ENCODE measurements around the gene LINS1. TPM values are rescaled to one million over a fixed set of nuclear protein-coding genes. Genes with fewer than 3 reads are reported as not detected.

LINS1 gene
- total RNA-seq, 6 experiments from 2014 or later = 7.2 to 11.9 (median 7.4) TPM

- Mint-ChIP-seq H3K36me3 (ENCODE audit: low read depth) (no peaks in the 10 kb centered on the region), H3K4me3 (no peak overlapping the region), H3K9me3 (peaks cover 5% of the 10 kb centered on the region; the same call in 1 of the 2 replicates), H3K27me3 (ENCODE audit: insufficient read depth) (no peaks in the 10 kb centered on the region; the same call in 1 of the 2 replicates), H3K4me1 (ENCODE audit: low read depth) (no peaks in the 10 kb centered on the region), H3K27ac (no peak overlapping the region)
- TF ChIP-seq, protein P1, sequence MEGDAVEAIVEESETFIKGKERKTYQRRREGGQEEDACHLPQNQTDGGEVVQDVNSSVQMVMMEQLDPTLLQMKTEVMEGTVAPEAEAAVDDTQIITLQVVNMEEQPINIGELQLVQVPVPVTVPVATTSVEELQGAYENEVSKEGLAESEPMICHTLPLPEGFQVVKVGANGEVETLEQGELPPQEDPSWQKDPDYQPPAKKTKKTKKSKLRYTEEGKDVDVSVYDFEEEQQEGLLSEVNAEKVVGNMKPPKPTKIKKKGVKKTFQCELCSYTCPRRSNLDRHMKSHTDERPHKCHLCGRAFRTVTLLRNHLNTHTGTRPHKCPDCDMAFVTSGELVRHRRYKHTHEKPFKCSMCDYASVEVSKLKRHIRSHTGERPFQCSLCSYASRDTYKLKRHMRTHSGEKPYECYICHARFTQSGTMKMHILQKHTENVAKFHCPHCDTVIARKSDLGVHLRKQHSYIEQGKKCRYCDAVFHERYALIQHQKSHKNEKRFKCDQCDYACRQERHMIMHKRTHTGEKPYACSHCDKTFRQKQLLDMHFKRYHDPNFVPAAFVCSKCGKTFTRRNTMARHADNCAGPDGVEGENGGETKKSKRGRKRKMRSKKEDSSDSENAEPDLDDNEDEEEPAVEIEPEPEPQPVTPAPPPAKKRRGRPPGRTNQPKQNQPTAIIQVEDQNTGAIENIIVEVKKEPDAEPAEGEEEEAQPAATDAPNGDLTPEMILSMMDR (IDR thresholded peaks at IDR 0.05) = no peak
- no peak for DNase-seq
Observed at GRCh38 chr15:100544946-100545345, 57.0 kb downstream of the LINS1 start.

- no peak for DNase-seq
- Mint-ChIP-seq H3K9me3 (peaks cover 5% of the 10 kb centered on the region), H3K27me3 (ENCODE audit: insufficient read depth) (no peaks in the 10 kb centered on the region; the same call in 1 of the 2 replicates), H3K4me1 (ENCODE audit: low read depth) (no peaks in the 10 kb centered on the region), H3K36me3 (ENCODE audit: low read depth) (no peaks in the 10 kb centered on the region), H3K4me3 (no peak overlapping the region), H3K27ac (no peak overlapping the region)
- TF ChIP-seq, protein P1 (IDR thresholded peaks at IDR 0.05) = no peak
Observed at GRCh38 chr15:100544338-100544841, 57.6 kb downstream of the LINS1 start.

- Mint-ChIP-seq H3K27me3 (ENCODE audit: insufficient read depth) (no peaks in the 10 kb centered on the region; the same call in none of the 2 replicates), H3K27ac (no peak overlapping the region), H3K36me3 (ENCODE audit: low read depth) (no peaks in the 10 kb centered on the region), H3K4me3 (no peak overlapping the region), H3K9me3 (peaks cover 14% of the 10 kb centered on the region), H3K4me1 (ENCODE audit: low read depth) (no peaks in the 10 kb centered on the region)
- TF ChIP-seq, protein P1 (IDR thresholded peaks at IDR 0.05) = no peak
- DNase-seq = no peak
Observed at GRCh38 chr15:100542290-100542689, 59.7 kb downstream of the LINS1 start.

GRCh38 chr15:100537331-100537730 is 64.7 kb downstream of the LINS1 start:
- no peak overlapping the region for H3K4me3 Mint-ChIP-seq

GRCh38 chr15:100536733-100537132 is 65.3 kb downstream of the LINS1 start:
- no peaks in the 10 kb centered on the region for H3K4me1 Mint-ChIP-seq (ENCODE audit: low read depth)
- H3K27me3 Mint-ChIP-seq (ENCODE audit: insufficient read depth) = peaks cover 4% of the 10 kb centered on the region
- no peak for DNase-seq
- no peaks in the 10 kb centered on the region for H3K36me3 Mint-ChIP-seq (ENCODE audit: low read depth)
- H3K4me3 Mint-ChIP-seq = no peak overlapping the region
- TF ChIP-seq, protein P1 (IDR thresholded peaks at IDR 0.05) = no peak
- H3K27ac Mint-ChIP-seq = no peak overlapping the region
- peaks cover 9% of the 10 kb centered on the region for H3K9me3 Mint-ChIP-seq

More at GRCh38 chr15:100537331-100537730, 64.7 kb downstream of the LINS1 start:
- Mint-ChIP-seq H3K27ac (no peak overlapping the region), H3K27me3 (ENCODE audit: insufficient read depth) (peaks cover 4% of the 10 kb centered on the region), H3K4me1 (ENCODE audit: low read depth) (no peaks in the 10 kb centered on the region), H3K36me3 (ENCODE audit: low read depth) (no peaks in the 10 kb centered on the region), H3K9me3 (peaks cover 9% of the 10 kb centered on the region)
- TF ChIP-seq, protein P1 (IDR thresholded peaks at IDR 0.05) = no peak
- DNase-seq = no peak
